BLaER1 (cell line): ENCODE data around the gene PCNX1.
A peak's percentile ranks its signal among the peaks of the same experiment; 100 is the strongest.

Experiments used
- H3K27ac ChIP-seq: shearing (Covaris generic); formaldehyde crosslinking; 2 replicates; pipeline ENCODE4 v1.8.1; 2022
- H3K27me3 ChIP-seq: shearing (Covaris generic); formaldehyde crosslinking; 2 replicates; pipeline ENCODE4 v1.8.1; 2022
- H3K36me3 ChIP-seq: shearing (Covaris generic); formaldehyde crosslinking; 2 replicates; pipeline ENCODE4 v1.8.1; 2022
- H3K4me1 ChIP-seq: shearing (Covaris generic); formaldehyde crosslinking; 2 replicates; pipeline ENCODE4 v1.8.1; 2022
- H3K4me2 ChIP-seq: shearing (Covaris generic); formaldehyde crosslinking; 2 replicates; pipeline ENCODE4 v1.8.1; 2022
- H3K4me3 ChIP-seq: shearing (Covaris generic); formaldehyde crosslinking; 2 replicates; pipeline ENCODE4 v1.8.1; 2022
- H3K9ac ChIP-seq: shearing (Covaris generic); formaldehyde crosslinking; 2 replicates; pipeline ENCODE4 v1.8.1; 2022
- H3K9me3 ChIP-seq: shearing (Covaris generic); formaldehyde crosslinking; 2 replicates; pipeline ENCODE4 v1.8.1; 2022
- H4K20me1 ChIP-seq: shearing (Covaris generic); formaldehyde crosslinking; 2 replicates; pipeline ENCODE4 v1.8.1; 2022
- Cebpa-rat ChIP-seq: shearing (Covaris generic); IDR thresholded peaks from 2 replicates; pipeline ENCODE4 v1.8.1; 2022

The PCNX1 gene

GRCh38 chr14:70889555-70889954 lies 17.7 kb upstream of the PCNX1 start:
- Histone ChIP-seq H3K9ac (no peak overlapping the region), H3K4me3 (no peak overlapping the region), H3K36me3 (no peaks in the 10 kb centered on the region), H3K4me2 (no peak overlapping the region), H3K9me3 (no peaks in the 10 kb centered on the region), H3K4me1 (peaks cover 61% of the 10 kb centered on the region), H4K20me1 (no peaks in the 10 kb centered on the region), H3K27ac (no peak overlapping the region), H3K27me3 (no peaks in the 10 kb centered on the region)
- no peak for TF ChIP-seq Cebpa-rat

GRCh38 chr14:70890826-70891659 lies 16.2 kb upstream of the PCNX1 start:
- no peaks in the 10 kb centered on the region for H4K20me1 ChIP-seq
- no peaks in the 10 kb centered on the region for H3K27me3 ChIP-seq
- no peak overlapping the region for H3K4me3 ChIP-seq
- 0 out of 2 replicates have a peak overlapping the region, but pooled peaks have one; percentile 7 for H3K4me2 ChIP-seq
- H3K36me3 ChIP-seq = no peaks in the 10 kb centered on the region
- peaks cover 49% of the 10 kb centered on the region for H3K4me1 ChIP-seq
- no peak for TF ChIP-seq Cebpa-rat
- H3K27ac ChIP-seq = no peak overlapping the region
- H3K9ac ChIP-seq = no peak overlapping the region
- H3K9me3 ChIP-seq = no peaks in the 10 kb centered on the region

- Histone ChIP-seq H4K20me1 (no peaks in the 10 kb centered on the region), H3K27me3 (no peaks in the 10 kb centered on the region), H3K4me1 (peaks cover 42% of the 10 kb centered on the region)
These were observed 15.5 kb upstream of the PCNX1 start for GRCh38 chr14:70891737-70892136.

GRCh38 chr14:70893062-70893845 lies 14.0 kb upstream of the PCNX1 start:
- Histone ChIP-seq H3K36me3 (no peaks in the 10 kb centered on the region), H3K4me2 (peak overlapping the region; percentile 53), H3K4me1 (peaks cover 27% of the 10 kb centered on the region), H3K9ac (no peak overlapping the region), H3K9me3 (no peaks in the 10 kb centered on the region), H3K27me3 (no peaks in the 10 kb centered on the region), H4K20me1 (no peaks in the 10 kb centered on the region), H3K27ac (no peak overlapping the region), H3K4me3 (no peak overlapping the region)
- no peak for TF ChIP-seq Cebpa-rat

More at GRCh38 chr14:70891737-70892136, 15.5 kb upstream of the PCNX1 start:
- Histone ChIP-seq H3K4me3 (no peak overlapping the region), H3K36me3 (no peaks in the 10 kb centered on the region), H3K9me3 (no peaks in the 10 kb centered on the region), H3K4me2 (no peak overlapping the region), H3K9ac (no peak overlapping the region), H3K27ac (no peak overlapping the region)
- no peak for TF ChIP-seq Cebpa-rat

GRCh38 chr14:70893858-70894291 lies 13.4 kb upstream of the PCNX1 start:
- peak overlapping the region; percentile 53 for H3K4me2 ChIP-seq
- H3K4me3 ChIP-seq = no peak overlapping the region
- H3K4me1 ChIP-seq = peaks cover 21% of the 10 kb centered on the region
- no peak for TF ChIP-seq Cebpa-rat
- H3K36me3 ChIP-seq = no peaks in the 10 kb centered on the region
- no peaks in the 10 kb centered on the region for H4K20me1 ChIP-seq
- H3K27me3 ChIP-seq = no peaks in the 10 kb centered on the region
- no peaks in the 10 kb centered on the region for H3K9me3 ChIP-seq
- no peak overlapping the region for H3K9ac ChIP-seq
- H3K27ac ChIP-seq = no peak overlapping the region

- peaks cover 20% of the 10 kb centered on the region for H3K4me1 ChIP-seq
- H3K36me3 ChIP-seq = no peaks in the 10 kb centered on the region
- no peak overlapping the region for H3K4me2 ChIP-seq
- TF ChIP-seq Cebpa-rat = no peak
- H4K20me1 ChIP-seq = no peaks in the 10 kb centered on the region
- no peaks in the 10 kb centered on the region for H3K9me3 ChIP-seq
- no peak overlapping the region for H3K27ac ChIP-seq
- H3K9ac ChIP-seq = no peak overlapping the region
- no peaks in the 10 kb centered on the region for H3K27me3 ChIP-seq
- no peak overlapping the region for H3K4me3 ChIP-seq
These were observed 12.4 kb upstream of the PCNX1 start for GRCh38 chr14:70894868-70895267.

GRCh38 chr14:70896317-70896716 lies 10.9 kb upstream of the PCNX1 start:
- H3K4me2 ChIP-seq = no peak overlapping the region
- peaks cover 24% of the 10 kb centered on the region for H3K4me1 ChIP-seq
- no peak overlapping the region for H3K4me3 ChIP-seq
- no peak for TF ChIP-seq Cebpa-rat
- no peak overlapping the region for H3K27ac ChIP-seq
- H3K9ac ChIP-seq = no peak overlapping the region
- no peaks in the 10 kb centered on the region for H3K36me3 ChIP-seq
- H3K9me3 ChIP-seq = no peaks in the 10 kb centered on the region
- no peaks in the 10 kb centered on the region for H4K20me1 ChIP-seq
- no peaks in the 10 kb centered on the region for H3K27me3 ChIP-seq

GRCh38 chr14:70896981-70897380 lies 10.3 kb upstream of the PCNX1 start:
- Histone ChIP-seq H3K4me3 (no peak overlapping the region), H3K9ac (no peak overlapping the region), H3K27me3 (no peaks in the 10 kb centered on the region), H4K20me1 (no peaks in the 10 kb centered on the region), H3K4me2 (no peak overlapping the region), H3K27ac (no peak overlapping the region), H3K4me1 (peaks cover 28% of the 10 kb centered on the region), H3K36me3 (no peaks in the 10 kb centered on the region), H3K9me3 (no peaks in the 10 kb centered on the region)
- TF ChIP-seq Cebpa-rat = no peak

- TF ChIP-seq Cebpa-rat = no peak
- H3K27ac ChIP-seq = no peak overlapping the region
- H3K9ac ChIP-seq = no peak overlapping the region
- no peaks in the 10 kb centered on the region for H3K36me3 ChIP-seq
- H3K27me3 ChIP-seq = no peaks in the 10 kb centered on the region
- H3K9me3 ChIP-seq = no peaks in the 10 kb centered on the region
- H3K4me3 ChIP-seq = no peak overlapping the region
- peaks cover 28% of the 10 kb centered on the region for H3K4me1 ChIP-seq
- H4K20me1 ChIP-seq = no peaks in the 10 kb centered on the region
- H3K4me2 ChIP-seq = no peak overlapping the region
These were observed 9.8 kb upstream of the PCNX1 start for GRCh38 chr14:70897464-70897863.

- no peak overlapping the region for H3K4me3 ChIP-seq
- no peak overlapping the region for H3K4me2 ChIP-seq
- no peaks in the 10 kb centered on the region for H3K9me3 ChIP-seq
- no peaks in the 10 kb centered on the region for H4K20me1 ChIP-seq
- H3K27ac ChIP-seq = no peak overlapping the region
- peaks cover 24% of the 10 kb centered on the region for H3K4me1 ChIP-seq
- no peaks in the 10 kb centered on the region for H3K36me3 ChIP-seq
- TF ChIP-seq Cebpa-rat = no peak
- no peak overlapping the region for H3K9ac ChIP-seq
- no peaks in the 10 kb centered on the region for H3K27me3 ChIP-seq
These were observed 9.0 kb upstream of the PCNX1 start for GRCh38 chr14:70898111-70898745.
